SW480 (cell line): ENCODE results near the gene TXNDC16.

ENCODE experiments used
- DNase-seq: peaks from one replicate; pipeline ENCODE4 v3.0.0-alpha.2; 2016; ENCODE audit warnings: low spot score

TXNDC16 gene

GRCh38 chr14:52391881-52392615 lies 160.3 kb downstream of the TXNDC16 start:
- DNase-seq = peak; percentile 74
